GM21515 (cell line): ENCODE results near the gene NOL3.

Experiments
- ATAC-seq: cut with Tn5 transposase; IDR thresholded peaks from one replicate; pipeline ENCODE4 v1.9.1; 2021; ENCODE audit not compliant: unreplicated experiment

Gene NOL3

DNA sequence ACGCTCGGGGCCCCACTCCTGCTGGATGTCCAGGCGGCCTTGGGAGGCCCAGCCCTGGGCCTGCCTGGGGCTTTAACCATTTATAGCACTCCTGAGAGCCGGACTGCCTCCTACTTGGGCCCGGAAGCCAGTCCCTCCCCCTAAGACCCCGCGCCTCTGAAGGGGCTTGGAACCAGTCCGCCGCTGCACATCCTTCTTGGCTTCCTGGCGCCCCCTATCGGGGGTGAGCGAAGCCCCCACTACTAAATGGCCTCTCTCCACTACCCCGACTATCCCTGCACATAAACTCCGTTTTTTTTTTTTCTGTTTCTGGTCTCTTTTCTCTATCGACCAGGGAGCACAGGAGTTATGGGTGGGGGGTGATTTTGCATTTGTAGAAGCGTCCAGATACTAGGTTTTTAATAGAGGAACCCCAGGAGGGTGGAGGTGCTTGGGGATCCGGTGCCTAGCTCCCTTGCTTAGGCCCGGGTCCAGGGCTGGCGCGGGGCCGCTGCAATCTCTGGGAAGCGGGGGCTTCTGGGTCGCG is 633 bp upstream of the NOL3 start:
- no peak for ATAC-seq

DNA sequence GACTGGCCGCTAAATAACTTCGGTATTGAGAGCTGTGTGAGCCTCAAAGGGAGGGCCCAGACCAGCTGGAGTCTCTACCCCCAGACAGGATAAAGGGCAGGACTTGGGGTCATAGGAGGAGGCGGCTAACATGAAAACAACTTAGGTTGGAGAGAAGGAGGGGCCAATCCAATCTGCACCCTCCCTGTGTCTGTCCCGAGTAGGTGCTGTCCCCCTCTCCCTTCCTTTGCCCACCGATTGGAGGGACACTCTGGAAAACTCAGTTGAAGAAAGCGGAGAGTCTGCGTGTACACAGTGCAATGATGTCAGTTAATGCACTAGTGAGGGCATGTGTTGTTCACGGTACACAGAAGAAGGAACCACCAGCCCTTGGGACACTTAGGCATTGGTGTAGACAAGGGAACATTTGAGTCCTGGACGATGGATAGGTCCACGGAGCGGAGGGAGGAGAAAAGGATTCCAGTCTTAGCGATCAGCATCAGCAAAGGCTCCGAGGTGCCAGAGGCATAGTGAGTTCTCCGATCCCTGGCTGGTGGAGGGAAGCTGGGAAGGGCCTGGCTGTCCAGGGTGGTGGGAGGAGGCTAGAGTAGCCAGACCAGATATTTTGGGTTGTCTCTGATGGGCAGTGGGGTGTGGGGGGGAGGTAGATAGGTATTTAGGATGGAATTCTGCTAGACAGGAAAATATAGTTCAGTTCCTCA is 761 bp downstream of the NOL3 start:
- ATAC-seq, result no peak

DNA sequence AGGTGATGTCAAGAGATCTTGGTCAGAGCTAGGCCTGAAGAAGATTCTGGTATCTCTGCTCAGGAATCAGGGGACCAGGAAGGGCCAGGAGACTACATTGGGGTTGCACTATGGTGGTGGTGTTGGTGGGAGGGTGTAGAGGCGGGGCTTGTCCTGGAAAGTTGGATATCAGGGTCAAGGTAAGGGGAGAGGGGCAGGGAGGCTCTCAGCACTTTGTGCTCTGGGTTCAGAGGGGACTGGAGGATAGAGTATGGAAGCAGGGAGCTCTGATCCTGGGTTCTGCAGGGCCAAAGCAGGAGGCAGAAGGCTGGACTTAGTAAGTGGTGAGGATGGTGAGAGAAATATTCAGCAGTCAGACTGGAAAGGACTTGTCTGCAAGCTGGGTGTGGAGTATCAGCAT is 3.0 kb downstream of the NOL3 start:
- no peak for ATAC-seq

DNA sequence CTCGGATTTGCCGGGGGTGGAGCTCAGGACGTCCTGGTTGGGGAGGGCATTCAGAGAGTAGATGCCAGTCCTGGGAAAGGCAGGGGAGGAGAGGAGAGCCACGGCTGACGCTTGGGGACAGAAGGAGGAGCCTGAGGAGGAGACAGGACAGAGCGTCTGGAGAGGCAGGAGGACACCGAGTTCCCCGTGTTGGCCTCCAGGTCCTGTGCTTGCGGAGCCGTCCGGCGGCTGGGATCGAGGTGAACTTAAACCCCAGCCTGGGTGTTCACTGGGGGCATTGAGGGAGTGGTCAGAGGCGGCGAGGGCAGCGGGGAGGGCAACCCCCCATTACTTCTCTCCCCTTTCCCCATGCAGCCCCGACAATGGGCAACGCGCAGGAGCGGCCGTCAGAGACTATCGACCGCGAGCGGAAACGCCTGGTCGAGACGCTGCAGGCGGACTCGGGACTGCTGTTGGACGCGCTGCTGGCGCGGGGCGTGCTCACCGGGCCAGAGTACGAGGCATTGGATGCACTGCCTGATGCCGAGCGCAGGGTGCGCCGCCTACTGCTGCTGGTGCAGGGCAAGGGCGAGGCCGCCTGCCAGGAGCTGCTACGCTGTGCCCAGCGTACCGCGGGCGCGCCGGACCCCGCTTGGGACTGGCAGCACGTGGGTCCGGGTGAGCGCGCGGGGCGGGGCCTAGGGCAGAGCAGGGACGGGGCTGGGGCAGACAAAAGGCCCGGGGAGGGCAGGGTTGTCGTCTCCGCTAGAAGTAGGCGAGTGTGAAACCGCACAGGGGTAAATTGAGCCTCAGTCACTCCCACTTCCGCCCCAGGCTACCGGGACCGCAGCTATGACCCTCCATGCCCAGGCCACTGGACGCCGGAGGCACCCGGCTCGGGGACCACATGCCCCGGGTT is 3.7 kb downstream of the NOL3 start:
- ATAC-seq, result no peak

DNA sequence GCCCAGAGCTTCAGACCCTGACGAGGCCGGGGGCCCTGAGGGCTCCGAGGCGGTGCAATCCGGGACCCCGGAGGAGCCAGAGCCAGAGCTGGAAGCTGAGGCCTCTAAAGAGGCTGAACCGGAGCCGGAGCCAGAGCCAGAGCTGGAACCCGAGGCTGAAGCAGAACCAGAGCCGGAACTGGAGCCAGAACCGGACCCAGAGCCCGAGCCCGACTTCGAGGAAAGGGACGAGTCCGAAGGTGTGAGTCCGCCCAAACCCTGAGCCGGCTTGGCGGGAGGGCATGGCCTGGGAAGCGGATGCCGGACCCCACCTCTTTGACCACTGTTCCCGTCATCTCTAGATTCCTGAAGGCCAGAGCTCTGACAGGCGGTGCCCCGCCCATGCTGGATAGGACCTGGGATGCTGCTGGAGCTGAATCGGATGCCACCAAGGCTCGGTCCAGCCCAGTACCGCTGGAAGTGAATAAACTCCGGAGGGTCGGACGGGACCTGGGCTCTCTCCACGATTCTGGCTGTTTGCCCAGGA is 4.4 kb downstream of the NOL3 start:
- ATAC-seq, result no peak

DNA sequence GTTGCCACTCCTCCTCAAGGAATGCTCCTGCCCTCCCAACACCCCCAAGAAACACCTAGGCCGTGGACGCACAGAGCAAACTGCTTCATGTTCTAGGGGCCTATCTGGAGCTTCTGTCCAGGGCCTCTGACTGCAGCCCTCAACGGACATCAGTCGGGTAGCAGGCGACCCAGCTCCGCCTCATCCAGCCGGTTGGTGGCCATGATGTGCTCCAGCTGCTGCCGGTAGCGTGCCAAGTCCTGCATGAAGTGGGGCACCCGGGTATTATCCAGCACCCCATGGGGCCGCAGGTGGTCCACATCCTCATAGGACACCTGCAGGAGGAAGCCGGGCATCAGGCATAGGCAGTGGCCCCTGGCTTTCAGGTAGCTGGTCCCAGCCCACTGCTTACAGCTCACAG is 6.3 kb downstream of the NOL3 start:
- no peak for ATAC-seq

DNA sequence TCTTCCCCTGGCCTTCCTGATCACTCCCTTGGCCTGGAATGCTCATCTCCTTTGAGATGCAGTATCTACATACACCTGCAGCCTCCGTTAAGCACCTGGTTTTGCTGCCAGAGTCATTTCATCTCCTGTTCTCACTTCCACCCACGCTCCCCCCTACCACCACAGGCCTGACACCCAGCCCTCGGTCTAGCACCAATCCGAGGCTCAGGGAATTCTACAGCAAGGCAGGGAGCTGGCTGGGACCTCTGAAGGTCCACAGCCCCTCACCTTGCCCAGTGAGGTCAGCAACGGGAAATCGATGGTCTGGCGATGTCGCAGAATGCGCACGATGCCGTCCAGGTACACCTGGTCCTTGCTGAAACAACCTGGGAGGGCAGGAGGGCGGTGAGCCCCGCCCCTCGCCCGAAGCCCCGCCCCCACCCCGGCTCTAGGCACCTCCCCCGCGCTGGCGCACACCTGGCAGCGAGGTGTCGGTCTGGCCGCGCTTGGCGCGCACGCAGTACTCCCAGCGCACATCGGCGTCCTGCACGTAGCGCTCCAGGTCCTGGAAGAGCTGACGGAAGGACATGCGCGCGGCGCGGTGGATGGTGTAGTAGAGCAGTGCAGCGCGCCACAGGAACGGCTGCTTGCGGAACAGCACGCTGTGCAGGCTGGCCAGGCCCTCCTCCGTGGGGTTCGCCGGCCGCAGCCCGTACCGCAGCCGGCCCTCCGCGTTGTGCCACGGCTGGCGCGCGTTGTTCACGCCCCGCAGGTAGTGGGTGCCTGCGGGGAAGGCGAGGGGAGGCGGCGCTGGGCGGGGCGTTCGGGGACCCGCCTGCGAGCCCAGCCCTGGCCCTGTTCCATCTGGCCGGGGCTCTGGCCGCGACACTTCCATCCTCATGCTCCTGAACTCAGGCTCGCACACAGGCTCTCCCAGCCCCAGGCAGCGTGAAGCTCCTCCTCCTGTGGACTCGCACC is 7.7 kb downstream of the NOL3 start:
- no peak for ATAC-seq

DNA sequence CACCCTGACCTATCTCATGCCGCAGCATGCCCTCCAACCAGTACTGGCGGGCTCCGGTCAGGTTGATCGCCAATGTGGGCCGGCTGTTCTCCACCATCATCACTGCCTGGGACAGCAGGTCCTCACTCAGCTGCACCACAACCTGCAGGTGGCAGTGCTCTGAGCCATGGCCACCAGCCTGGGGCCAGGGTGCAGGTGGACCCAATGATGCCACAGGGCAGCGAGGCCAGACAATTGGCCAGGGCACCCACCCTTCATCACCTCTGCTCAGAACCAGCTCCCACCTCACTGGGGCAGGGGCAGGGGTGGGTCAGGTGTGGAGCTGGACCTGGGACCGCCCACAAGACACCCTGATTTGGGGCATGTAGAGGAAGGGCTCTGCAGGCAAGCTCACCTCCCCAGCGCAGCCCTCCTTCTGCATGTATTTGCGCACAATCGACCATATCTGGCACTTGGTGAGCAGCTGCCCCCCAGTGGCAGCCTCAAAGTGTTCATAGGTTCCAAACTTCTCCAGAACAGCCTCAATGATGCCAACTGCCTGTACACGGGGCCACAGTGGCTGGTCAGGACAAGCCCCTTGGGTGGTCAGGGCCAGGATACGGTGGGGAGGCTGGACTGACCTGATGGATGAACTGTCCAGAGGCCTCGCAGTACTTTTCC is 9.2 kb downstream of the NOL3 start:
- no peak for ATAC-seq

DNA sequence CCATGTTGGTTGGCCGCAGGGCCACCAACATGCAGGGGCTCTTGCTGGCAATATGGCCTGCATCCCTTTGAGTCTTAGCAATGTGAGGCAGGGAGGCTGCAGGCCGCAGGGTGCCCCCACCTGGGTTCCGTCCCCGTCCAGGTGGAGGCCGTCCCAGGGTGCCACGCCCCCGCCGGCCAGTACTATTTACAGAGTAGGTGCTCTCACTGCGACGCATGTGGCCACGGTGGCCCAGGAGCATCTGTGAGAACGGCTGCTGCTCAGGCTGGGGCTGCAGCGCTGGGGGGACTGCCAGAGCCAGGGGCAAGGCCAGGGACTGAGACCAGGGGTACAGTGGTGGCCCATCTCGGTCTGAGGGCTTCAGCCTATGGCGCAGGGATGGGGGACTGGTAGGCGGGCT is 9.8 kb downstream of the NOL3 start:
- ATAC-seq, result no peak

DNA sequence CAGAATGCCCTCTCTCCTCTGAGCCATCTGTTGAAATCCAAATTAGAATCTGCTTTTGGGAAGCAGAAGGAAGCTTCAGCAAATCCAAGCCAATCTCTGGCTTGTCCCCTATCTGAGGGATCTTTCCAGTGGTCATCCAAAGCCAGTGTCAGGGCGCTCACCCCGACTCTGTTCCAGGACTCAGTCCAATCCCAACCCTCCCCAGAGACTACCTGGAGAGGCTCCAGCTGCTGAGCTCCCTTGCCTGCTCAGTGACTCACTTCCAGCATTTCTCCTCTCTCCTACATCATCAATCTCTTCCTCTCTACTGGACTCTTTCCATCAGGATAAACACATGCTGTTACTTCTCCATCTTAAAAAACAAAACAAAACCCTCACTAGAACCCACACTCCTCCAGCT is 11.0 kb downstream of the NOL3 start:
- no peak for ATAC-seq

DNA sequence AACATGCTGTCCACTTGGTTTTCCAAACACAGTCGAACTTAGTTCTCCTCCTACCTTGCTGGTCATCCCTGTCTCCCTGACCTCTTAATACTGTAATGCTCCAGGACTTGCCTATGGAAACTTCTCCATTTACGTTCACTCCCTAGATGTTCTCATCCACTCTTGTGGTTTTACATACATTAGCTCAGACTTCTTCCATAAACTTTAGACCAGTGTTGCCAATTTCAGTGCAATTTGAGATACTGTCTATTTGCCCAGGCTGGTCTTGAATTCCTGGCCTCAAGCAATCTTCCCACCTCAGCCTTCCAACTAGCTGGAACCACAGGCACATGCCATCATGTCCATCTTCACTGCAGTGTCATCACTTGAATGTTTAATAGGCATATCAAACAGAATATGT is 11.9 kb downstream of the NOL3 start:
- ATAC-seq, result no peak

DNA sequence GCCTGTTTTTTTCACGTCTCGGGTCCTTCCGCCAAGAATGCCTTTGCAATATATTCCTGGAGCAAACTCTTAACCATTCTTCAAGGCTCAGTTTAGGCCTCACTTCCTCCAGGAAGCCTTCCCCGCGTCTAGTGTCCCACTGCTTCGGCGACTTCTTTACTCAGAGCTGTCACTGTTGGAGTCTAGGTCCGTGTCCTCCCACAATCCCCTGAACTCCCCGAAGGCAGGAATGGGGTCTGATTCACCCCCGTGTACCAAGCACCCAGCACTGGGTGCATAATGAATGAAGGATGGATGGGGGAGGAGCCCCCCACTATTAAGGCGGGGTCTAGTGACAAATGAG is 12.9 kb downstream of the NOL3 start:
- no peak for ATAC-seq

DNA sequence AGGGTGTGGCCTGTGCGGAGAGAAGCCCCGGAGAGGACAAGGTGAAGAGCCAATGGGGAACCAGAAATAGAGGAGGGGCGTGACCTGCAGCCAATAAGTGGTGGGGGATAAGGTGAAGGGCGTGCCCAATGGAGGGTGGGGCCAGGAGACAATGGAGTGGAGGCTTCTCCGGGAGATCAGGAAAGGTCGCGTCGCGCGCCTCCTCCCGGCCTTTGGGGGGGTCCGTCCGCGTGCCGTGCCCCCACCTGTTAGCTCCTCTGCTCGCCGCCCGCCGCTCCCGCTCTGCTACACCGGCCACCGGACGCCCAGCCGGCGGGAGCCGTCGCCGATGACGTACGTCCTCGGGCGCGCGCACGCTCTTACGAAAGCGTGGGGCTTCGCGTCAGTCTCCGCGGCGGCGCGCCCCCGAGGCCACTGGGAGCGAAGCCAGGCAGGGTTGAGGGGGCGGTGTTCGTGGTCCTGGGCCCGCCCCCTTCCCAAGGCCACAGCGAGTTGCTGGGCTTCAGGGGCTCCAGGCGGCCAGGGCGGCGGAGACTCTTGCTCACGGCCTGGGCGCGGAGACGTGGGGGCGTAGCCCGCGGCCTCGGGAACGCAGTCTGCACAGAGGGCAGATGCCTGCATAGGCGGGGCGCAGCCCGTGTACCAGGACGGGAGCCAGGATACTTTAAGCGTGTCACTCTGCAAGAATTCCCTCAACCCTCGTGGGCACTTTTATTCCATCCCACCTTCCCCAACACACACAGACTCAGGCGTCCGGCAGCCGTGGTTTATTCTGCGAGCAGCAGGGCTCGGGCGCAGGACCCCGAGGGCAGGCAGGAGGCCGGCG is 13.5 kb downstream of the NOL3 start, which contains the start of gene MATCAP1:
MATCAP1 (minus strand) TSS at position 337 of the 826 bp plus-strand sequence. CDS start 3,353 bp downstream, outside the sequence.
- peak; percentile 91 for ATAC-seq

DNA sequence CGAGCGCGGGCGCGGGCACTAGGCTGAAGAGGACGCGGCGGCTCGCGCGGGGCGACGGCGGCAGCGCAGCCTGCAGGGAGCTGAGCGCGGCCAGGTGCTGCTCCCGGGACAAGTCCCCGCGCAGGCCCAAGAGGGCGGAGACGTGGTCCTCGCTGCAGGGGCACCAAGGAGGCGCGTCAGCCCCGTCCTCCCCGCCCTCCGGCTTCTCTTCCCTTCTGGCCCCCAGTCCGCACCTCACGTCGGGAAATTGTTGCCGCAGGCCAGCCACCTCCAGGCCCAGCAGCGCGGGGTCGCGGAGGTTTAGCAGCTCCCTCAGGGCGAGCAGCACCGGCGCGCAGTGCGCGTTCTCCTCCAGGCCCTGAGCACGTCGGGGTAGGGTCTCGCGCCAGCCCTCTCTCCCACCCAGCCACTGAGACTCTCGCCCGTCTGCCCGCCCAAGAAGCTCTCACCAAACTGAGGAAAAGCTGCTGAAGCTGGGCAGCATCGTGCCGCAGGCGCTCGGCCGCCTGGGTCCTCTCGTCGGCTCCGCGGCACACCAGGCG is 14.2 kb downstream of the NOL3 start:
- peak; percentile 12 for ATAC-seq

DNA sequence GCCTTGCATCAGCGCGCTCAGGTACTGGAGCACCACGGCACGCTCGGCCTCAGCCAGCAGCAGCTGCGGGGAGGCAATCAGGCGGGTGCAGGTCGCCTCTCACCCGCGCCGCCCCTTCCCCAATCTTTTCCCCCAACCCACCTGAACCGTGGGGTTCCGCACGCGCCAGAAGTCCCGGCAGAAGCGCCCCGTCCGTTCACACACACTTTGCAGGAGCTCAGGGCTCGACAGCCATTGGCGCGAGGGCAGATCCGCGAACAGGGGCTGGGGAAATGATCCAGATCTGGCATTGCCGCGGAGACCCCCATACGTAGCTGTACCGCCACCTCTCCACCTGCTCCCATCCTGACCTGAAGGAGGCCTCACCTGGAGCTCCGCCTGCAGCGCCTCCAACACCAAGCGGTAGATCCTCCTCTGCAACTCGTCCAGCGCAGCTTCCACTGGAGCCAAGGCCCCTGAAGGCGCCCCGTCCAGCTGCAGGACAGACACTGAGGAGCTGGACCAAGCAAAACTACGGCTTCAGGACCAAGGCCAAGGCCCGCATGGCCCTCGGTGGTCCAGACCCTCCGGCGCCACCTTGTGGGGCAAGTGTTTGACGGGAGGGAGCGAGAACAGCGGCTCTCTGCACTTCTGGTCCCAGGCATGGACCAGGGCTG is 14.8 kb downstream of the NOL3 start:
- no peak for ATAC-seq

DNA sequence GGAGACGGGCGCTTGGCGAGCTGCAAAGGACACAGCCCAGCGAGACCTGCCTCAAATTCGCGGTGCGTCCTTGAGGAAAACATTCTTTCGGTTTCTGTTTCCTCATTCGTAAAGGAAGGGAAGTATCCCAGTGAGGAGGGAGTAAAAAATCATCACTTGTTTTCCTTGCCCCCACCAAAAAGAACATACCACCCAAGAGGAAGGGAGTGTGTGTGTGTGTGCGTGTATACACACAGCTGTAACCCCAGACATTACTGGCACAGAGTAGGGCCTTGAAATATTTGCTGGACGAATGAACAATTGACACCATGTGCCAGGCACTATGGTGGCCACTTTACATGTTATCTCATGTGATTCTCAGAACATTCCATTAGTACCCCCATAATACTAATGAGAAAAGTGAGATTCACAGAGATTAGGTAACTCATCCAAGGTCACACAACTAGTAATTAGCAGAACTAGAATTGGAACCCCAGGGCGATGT is 15.4 kb downstream of the NOL3 start:
- no peak for ATAC-seq

DNA sequence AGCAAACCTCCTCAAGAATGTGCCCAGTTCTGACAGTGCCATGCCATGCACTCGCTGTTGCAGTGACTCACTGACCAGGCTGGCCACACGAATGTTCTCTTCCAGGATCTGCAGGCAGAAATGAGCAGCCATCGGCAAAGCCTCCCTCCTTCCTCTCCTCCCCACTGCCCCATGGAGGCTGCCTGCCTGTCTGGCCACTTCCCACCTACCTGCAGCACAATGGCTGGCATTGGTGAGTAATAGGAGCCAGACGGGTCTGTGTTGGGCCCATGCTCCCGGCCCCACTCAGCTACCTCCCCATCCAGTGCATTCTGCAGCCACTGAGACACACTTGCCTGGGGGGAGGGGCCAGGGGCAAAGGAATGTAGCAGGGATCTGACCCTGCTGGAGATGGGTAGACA is 16.2 kb downstream of the NOL3 start:
- ATAC-seq, result no peak

DNA sequence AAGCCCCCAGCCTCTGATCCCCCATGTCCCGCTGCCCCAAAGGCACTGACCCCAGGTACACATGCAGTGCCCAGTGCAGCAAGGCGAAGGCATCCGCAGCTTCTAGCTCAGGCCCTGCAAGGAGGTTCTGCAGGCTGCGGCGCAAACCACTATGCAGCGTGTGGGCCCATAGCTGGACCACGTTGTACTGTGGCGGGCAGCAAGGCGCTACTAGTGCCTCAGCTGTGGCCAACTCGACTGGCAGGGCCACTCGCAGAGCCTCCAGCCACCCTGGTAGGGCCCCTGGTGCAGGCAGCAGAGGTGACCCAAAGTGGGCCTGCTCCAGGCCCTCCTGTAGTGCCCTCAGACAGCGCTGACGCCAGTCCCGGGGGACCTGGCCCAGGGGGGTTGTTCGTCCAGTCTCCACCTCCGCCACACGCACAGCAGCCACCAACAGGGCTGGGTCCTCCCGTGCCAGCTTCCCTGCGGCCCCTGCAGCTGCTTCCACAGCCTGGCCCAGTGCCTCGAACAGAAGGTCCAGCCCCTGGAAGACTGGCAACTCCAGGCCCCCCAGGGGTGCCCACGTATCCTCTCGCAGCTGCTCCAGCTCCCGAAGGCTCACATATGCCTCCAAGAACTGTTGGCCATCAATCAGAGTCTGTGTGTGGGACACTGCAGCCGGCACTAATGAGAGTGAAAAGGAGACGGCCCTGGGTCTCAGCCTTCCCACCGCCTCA is 17.0 kb downstream of the NOL3 start:
- no peak for ATAC-seq
